Panc1 (cell line): ENCODE data around the gene ATP5ME.

Experiments
- POLR2AphosphoS5 ChIP-seq: IDR thresholded peaks from 2 replicates; pipeline ENCODE4 v1.6.1; 2012; ENCODE audit warnings: mild to moderate bottlenecking, low read depth, low read length, moderate library complexity
- SIN3A ChIP-seq: IDR thresholded peaks from 2 replicates; pipeline ENCODE4 v1.6.1; 2012; ENCODE audit warnings: low read depth, mild to moderate bottlenecking, low read length, moderate library complexity, borderline replicate concordance; ENCODE audit not compliant: insufficient read depth
- TCF7L2 ChIP-seq: IDR thresholded peaks from 2 replicates; pipeline ENCODE4 v1.6.1; 2011; ENCODE audit warnings: mild to moderate bottlenecking, low read depth, low read length, inconsistent platforms
- TF ChIP-seq, protein P1 (sequence below): fragments of 450-650 bp; IDR thresholded peaks from 2 replicates; pipeline ENCODE4 v1.5.1; 2017; ENCODE audit warnings: mild to moderate bottlenecking
- TF ChIP-seq, protein P2 (sequence below), 2 experiments: IDR thresholded peaks; 2 replicates each; pipeline ENCODE4 v1.6.1; 2011 to 2012; ENCODE audit warnings: low read depth in 2 of 2, control low read depth in 1 of 2, low read length in 1 of 2, mild to moderate bottlenecking in 1 of 2, moderate library complexity in 1 of 2; ENCODE audit not compliant: insufficient read depth in 1 of 2

DNA sequence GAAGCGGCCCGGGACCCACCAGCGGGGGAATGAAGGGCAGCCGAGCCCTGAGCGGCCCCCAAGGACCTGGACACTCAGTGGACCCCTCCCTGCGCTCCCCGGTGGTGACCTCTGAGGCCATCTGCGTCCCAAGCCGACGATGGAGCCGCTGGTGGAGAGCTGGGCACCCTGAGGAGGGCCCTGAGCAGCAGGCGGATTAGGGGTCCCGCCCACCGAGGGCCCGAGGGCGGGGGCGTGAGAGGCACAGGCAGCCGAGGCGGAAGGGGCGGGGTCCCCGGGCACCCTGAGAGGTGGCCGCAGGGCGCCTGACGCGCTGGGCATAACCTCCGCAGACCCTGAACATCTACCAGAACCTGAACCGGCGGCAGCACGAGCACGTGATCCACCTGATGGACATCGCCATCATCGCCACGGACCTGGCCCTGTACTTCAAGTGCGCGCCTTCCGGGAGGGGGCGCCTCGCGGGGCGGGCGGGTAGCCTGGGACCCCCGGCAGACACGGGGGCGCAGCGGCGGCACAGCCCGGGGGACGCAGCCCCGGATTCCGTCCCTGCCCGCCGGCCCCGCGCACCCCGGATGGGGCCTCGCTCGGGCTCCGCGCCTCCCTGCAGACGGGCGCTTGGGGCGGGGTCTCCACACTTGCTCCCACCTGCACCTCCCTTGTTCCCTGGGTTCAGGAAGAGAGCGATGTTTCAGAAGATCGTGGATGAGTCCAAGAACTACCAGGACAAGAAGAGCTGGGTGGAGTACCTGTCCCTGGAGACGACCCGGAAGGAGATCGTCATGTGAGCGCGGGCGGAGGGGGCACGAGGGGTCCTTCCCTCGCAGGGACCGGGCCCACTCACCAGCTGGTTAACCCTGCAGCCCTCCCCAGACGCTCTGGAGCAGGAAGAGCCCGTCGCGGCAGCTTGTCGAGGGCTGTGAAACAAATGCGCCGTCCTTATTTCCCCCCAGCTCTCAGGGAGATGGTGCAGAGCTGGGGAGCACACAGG, 10.3 kb downstream of the ATP5ME start:
- TF ChIP-seq, protein P1, sequence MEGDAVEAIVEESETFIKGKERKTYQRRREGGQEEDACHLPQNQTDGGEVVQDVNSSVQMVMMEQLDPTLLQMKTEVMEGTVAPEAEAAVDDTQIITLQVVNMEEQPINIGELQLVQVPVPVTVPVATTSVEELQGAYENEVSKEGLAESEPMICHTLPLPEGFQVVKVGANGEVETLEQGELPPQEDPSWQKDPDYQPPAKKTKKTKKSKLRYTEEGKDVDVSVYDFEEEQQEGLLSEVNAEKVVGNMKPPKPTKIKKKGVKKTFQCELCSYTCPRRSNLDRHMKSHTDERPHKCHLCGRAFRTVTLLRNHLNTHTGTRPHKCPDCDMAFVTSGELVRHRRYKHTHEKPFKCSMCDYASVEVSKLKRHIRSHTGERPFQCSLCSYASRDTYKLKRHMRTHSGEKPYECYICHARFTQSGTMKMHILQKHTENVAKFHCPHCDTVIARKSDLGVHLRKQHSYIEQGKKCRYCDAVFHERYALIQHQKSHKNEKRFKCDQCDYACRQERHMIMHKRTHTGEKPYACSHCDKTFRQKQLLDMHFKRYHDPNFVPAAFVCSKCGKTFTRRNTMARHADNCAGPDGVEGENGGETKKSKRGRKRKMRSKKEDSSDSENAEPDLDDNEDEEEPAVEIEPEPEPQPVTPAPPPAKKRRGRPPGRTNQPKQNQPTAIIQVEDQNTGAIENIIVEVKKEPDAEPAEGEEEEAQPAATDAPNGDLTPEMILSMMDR, result no peak; the same call in 1 of the 2 replicates
- no peak for TF ChIP-seq TCF7L2
- peak; percentile 27; the same call in 1 of the 2 replicates for TF ChIP-seq SIN3A
- TF ChIP-seq, protein P2, sequence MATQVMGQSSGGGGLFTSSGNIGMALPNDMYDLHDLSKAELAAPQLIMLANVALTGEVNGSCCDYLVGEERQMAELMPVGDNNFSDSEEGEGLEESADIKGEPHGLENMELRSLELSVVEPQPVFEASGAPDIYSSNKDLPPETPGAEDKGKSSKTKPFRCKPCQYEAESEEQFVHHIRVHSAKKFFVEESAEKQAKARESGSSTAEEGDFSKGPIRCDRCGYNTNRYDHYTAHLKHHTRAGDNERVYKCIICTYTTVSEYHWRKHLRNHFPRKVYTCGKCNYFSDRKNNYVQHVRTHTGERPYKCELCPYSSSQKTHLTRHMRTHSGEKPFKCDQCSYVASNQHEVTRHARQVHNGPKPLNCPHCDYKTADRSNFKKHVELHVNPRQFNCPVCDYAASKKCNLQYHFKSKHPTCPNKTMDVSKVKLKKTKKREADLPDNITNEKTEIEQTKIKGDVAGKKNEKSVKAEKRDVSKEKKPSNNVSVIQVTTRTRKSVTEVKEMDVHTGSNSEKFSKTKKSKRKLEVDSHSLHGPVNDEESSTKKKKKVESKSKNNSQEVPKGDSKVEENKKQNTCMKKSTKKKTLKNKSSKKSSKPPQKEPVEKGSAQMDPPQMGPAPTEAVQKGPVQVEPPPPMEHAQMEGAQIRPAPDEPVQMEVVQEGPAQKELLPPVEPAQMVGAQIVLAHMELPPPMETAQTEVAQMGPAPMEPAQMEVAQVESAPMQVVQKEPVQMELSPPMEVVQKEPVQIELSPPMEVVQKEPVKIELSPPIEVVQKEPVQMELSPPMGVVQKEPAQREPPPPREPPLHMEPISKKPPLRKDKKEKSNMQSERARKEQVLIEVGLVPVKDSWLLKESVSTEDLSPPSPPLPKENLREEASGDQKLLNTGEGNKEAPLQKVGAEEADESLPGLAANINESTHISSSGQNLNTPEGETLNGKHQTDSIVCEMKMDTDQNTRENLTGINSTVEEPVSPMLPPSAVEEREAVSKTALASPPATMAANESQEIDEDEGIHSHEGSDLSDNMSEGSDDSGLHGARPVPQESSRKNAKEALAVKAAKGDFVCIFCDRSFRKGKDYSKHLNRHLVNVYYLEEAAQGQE (IDR thresholded peaks at IDR 0.05; ENCODE audit: insufficient read depth in 1 of 2, low read depth in 2 of 2, low read length in 1 of 2), result no peak
- TF ChIP-seq POLR2AphosphoS5, result peak; percentile 28; the same call in 1 of the 2 replicates
